Fibroblast of mammary gland (primary cell): ENCODE data around the gene NTF4.
A peak's percentile ranks its signal among the peaks of the same experiment; 100 is the strongest.

Experiments used
- DNase-seq: peaks from one replicate; pipeline ENCODE4 v3.0.0-alpha.2; 2010; ENCODE audit warnings: low read depth
- H3K4me3 ChIP-seq: 2 replicates; pipeline ENCODE4 v1.5.1; 2011; ENCODE audit warnings: low read depth, mild to moderate bottlenecking, low read length, moderate library complexity; ENCODE audit not compliant: control insufficient read depth
- CTCF ChIP-seq: conservative IDR thresholded peaks from 2 replicates; pipeline ENCODE4 v1.5.1; 2011; ENCODE audit warnings: low read depth, low read length, inconsistent platforms; ENCODE audit not compliant: control insufficient read depth, insufficient read depth

NTF4 gene

GRCh38 chr19:49073514-49074378, 9.1 kb upstream of the NTF4 start:
- peak; percentile 35 for TF ChIP-seq CTCF
- peak; percentile 18 for DNase-seq
- no peak overlapping the region for H3K4me3 ChIP-seq

GRCh38 chr19:49071860-49072547, 7.4 kb upstream of the NTF4 start:
- DNase-seq, result no peak
- TF ChIP-seq CTCF, result no peak
- no peak overlapping the region for H3K4me3 ChIP-seq

- no peak for DNase-seq
- H3K4me3 ChIP-seq, result no peak overlapping the region
- TF ChIP-seq CTCF, result no peak
These were observed 5.8 kb upstream of the NTF4 start for GRCh38 chr19:49070416-49070815.

GRCh38 chr19:49069026-49069425, 4.4 kb upstream of the NTF4 start:
- TF ChIP-seq CTCF, result no peak

GRCh38 chr19:49067554-49067953, 2.9 kb upstream of the NTF4 start:
- DNase-seq, result no peak

More at GRCh38 chr19:49069026-49069425, 4.4 kb upstream of the NTF4 start:
- H3K4me3 ChIP-seq, result no peak overlapping the region
- no peak for DNase-seq

More at GRCh38 chr19:49067554-49067953, 2.9 kb upstream of the NTF4 start:
- no peak for TF ChIP-seq CTCF
- no peak overlapping the region for H3K4me3 ChIP-seq
